ENCODE data around the gene SLC33A1. TPM values are rescaled to one million over a fixed set of nuclear protein-coding genes. Genes with fewer than 3 reads are reported as not detected.

The SLC33A1 gene
- total RNA-seq, 1 donor from 2014 or later = 23.7 TPM

- TF ChIP-seq CTCF (IDR thresholded peaks at IDR 0.05; ENCODE audit: unreplicated experiment) = no peak
- Mint-ChIP-seq H3K4me3 (ENCODE audit: low read depth) (no peak overlapping the region), H3K9me3 (ENCODE audit: low read depth) (no peaks in the 10 kb centered on the region), H3K27ac (no peak overlapping the region), H3K4me1 (ENCODE audit: low read depth) (peaks cover 19% of the 10 kb centered on the region), H3K27me3 (no peaks in the 10 kb centered on the region), H3K36me3 (ENCODE audit: insufficient read depth) (no peaks in the 10 kb centered on the region)
- no peak for DNase-seq (ENCODE audit: low spot score, unreplicated experiment)
Measured at GRCh38 chr3:155876503-155876902, 22.3 kb upstream of the SLC33A1 start.

- H3K36me3 Mint-ChIP-seq (ENCODE audit: insufficient read depth) = no peaks in the 10 kb centered on the region
- peak overlapping the region; percentile 18 for H3K27ac Mint-ChIP-seq
- no peak overlapping the region for H3K4me3 Mint-ChIP-seq (ENCODE audit: low read depth)
- no peak for TF ChIP-seq CTCF (IDR thresholded peaks at IDR 0.05; ENCODE audit: unreplicated experiment)
- DNase-seq (ENCODE audit: low spot score, unreplicated experiment) = no peak
- H3K9me3 Mint-ChIP-seq (ENCODE audit: low read depth) = no peaks in the 10 kb centered on the region
- no peaks in the 10 kb centered on the region for H3K27me3 Mint-ChIP-seq
- peaks cover 19% of the 10 kb centered on the region for H3K4me1 Mint-ChIP-seq (ENCODE audit: low read depth)
Measured at GRCh38 chr3:155876037-155876436, 21.8 kb upstream of the SLC33A1 start.

- Mint-ChIP-seq H3K4me3 (ENCODE audit: low read depth) (peak overlapping the region; percentile 92), H3K27ac (peak overlapping the region; percentile 87), H3K4me1 (ENCODE audit: low read depth) (peaks cover 24% of the 10 kb centered on the region), H3K27me3 (no peaks in the 10 kb centered on the region), H3K36me3 (ENCODE audit: insufficient read depth) (no peaks in the 10 kb centered on the region), H3K9me3 (ENCODE audit: low read depth) (no peaks in the 10 kb centered on the region)
- TF ChIP-seq CTCF (IDR thresholded peaks at IDR 0.05; ENCODE audit: unreplicated experiment) = no peak
- DNase-seq (ENCODE audit: low spot score, unreplicated experiment) = no peak
Measured at GRCh38 chr3:155872904-155873646, 18.8 kb upstream of the SLC33A1 start.

- Mint-ChIP-seq H3K4me1 (ENCODE audit: low read depth) (peaks cover 24% of the 10 kb centered on the region), H3K27ac (peak overlapping the region; percentile 94), H3K4me3 (ENCODE audit: low read depth) (peak overlapping the region; percentile 92), H3K36me3 (ENCODE audit: insufficient read depth) (no peaks in the 10 kb centered on the region), H3K9me3 (ENCODE audit: low read depth) (no peaks in the 10 kb centered on the region), H3K27me3 (no peaks in the 10 kb centered on the region)
- no peak for TF ChIP-seq CTCF (IDR thresholded peaks at IDR 0.05; ENCODE audit: unreplicated experiment)
- no peak for DNase-seq (ENCODE audit: low spot score, unreplicated experiment)
Measured at GRCh38 chr3:155871746-155872158, 17.5 kb upstream of the SLC33A1 start.

- TF ChIP-seq CTCF (IDR thresholded peaks at IDR 0.05; ENCODE audit: unreplicated experiment) = no peak
- peak overlapping the region; percentile 94 for H3K27ac Mint-ChIP-seq
- peak overlapping the region; percentile 92 for H3K4me3 Mint-ChIP-seq (ENCODE audit: low read depth)
- H3K27me3 Mint-ChIP-seq = no peaks in the 10 kb centered on the region
- no peaks in the 10 kb centered on the region for H3K36me3 Mint-ChIP-seq (ENCODE audit: insufficient read depth)
- DNase-seq (ENCODE audit: low spot score, unreplicated experiment) = peak; percentile 44
- H3K4me1 Mint-ChIP-seq (ENCODE audit: low read depth) = peaks cover 23% of the 10 kb centered on the region
- H3K9me3 Mint-ChIP-seq (ENCODE audit: low read depth) = no peaks in the 10 kb centered on the region
Measured at GRCh38 chr3:155870945-155871745, 16.9 kb upstream of the SLC33A1 start.
